HCT116 (cell line): ENCODE measurements around the gene DAAM1.

Source experiments
- CEBPB ChIP-seq: IDR thresholded peaks from 2 replicates; pipeline ENCODE4 v1.6.1; 2012; ENCODE audit warnings: low read depth
- CTCF ChIP-seq, 3 experiments: fragments of 200-600 bp in 1 of 3; sonication (generic) in 1 of 3; IDR thresholded peaks in 2 of 3; conservative IDR thresholded peaks in 1 of 3; 2 replicates each; pipeline ENCODE4 v1.5.1; 2012 to 2017; ENCODE audit warnings: low read depth in 2 of 3, low read length in 2 of 3, antibody characterized with exemption in 1 of 3, borderline replicate concordance in 1 of 3, control low read depth in 1 of 3, mild to moderate bottlenecking in 1 of 3, mixed read lengths in 1 of 3, mixed run types in 1 of 3, moderate library complexity in 1 of 3; ENCODE audit not compliant: insufficient read depth in 1 of 3
- EZH2phosphoT487 ChIP-seq: fragments of 200-600 bp; IDR thresholded peaks from 2 replicates; pipeline ENCODE4 v1.6.1; 2018; ENCODE audit warnings: antibody characterized with exemption, borderline replicate concordance
- MAX ChIP-seq: IDR thresholded peaks from 2 replicates; pipeline ENCODE4 v1.6.1; 2012
- POLR2A ChIP-seq: IDR thresholded peaks from 2 replicates; pipeline ENCODE4 v1.7.0; 2011; ENCODE audit warnings: borderline replicate concordance; ENCODE audit not compliant: insufficient read depth, insufficient read length; ENCODE audit errors: extremely low read depth
- SP1 ChIP-seq: IDR thresholded peaks from 2 replicates; pipeline ENCODE4 v1.6.1; 2012; ENCODE audit warnings: low read depth
- TF ChIP-seq, protein P1 (sequence below): IDR thresholded peaks from 2 replicates; pipeline ENCODE4 v1.6.1; 2011; ENCODE audit warnings: mild to moderate bottlenecking, low read length, moderate library complexity; ENCODE audit not compliant: insufficient replicate concordance; ENCODE audit errors: extremely low read depth

DNA sequence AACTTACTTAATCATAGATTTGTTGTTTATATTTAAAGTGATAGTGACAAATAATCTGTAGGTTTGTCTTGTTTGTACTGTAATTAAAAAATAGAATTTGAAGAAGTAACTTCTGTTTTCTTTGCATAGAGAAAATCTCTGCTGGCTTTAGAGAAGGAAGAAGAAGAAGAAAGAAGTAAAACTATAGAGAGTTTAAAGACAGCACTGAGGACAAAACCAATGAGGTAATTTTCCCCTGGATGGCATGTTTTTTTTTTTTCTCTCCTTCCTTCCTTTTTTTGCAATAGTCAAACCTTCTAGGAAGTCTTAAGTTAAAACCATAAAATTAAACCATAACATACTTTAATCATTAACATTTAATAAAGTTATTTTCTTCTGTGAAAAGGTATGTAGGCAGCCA, 131.9 kb downstream of the DAAM1 start:
- TF ChIP-seq CEBPB (no peak), CTCF (IDR thresholded peaks at IDR 0.05 in 2 of 3, conservative IDR thresholded peaks at IDR 0.05 in 1 of 3; ENCODE audit: borderline replicate concordance in 1 of 3, insufficient read depth in 1 of 3, low read depth in 2 of 3, low read length in 2 of 3) (no peak), MAX (no peak), POLR2A (no peak), SP1 (no peak), EZH2phosphoT487 (no peak)
- TF ChIP-seq, protein P1, sequence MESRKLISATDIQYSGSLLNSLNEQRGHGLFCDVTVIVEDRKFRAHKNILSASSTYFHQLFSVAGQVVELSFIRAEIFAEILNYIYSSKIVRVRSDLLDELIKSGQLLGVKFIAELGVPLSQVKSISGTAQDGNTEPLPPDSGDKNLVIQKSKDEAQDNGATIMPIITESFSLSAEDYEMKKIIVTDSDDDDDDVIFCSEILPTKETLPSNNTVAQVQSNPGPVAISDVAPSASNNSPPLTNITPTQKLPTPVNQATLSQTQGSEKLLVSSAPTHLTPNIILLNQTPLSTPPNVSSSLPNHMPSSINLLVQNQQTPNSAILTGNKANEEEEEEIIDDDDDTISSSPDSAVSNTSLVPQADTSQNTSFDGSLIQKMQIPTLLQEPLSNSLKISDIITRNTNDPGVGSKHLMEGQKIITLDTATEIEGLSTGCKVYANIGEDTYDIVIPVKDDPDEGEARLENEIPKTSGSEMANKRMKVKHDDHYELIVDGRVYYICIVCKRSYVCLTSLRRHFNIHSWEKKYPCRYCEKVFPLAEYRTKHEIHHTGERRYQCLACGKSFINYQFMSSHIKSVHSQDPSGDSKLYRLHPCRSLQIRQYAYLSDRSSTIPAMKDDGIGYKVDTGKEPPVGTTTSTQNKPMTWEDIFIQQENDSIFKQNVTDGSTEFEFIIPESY: no peak
